RWPE1 (cell line): ENCODE results near the gene NXF1.
A peak's percentile ranks its signal among the peaks of the same experiment; 100 is the strongest.

ENCODE experiments used
- CTCF ChIA-PET: fragments of 350-600 bp; sonication (Branson Sonifier 250); formaldehyde crosslinking; extraction: SDS; loops from one replicate; lab custom pipeline; 2021; lab: Yijun Ruan, JAX
- POLR2A ChIA-PET: fragments of 400-600 bp; formaldehyde crosslinking; extraction: SDS; loops from one replicate; lab custom pipeline; 2020; ENCODE audit warnings: antibody characterized with exemption; ENCODE audit not compliant: low non-redundant PET; lab: Yijun Ruan, JAX
- DNase-seq: peaks from one replicate; pipeline ENCODE4 v3.0.0; 2012; ENCODE audit warnings: low spot score
- H3K27ac ChIP-seq: fragments of 450-650 bp; 2 replicates; pipeline ENCODE4 v1.5.1; 2017
- TF ChIP-seq, protein P1 (sequence below): fragments of 450-650 bp; conservative IDR thresholded peaks from 2 replicates; pipeline ENCODE4 v1.5.1; 2017; ENCODE audit warnings: low read depth, mild to moderate bottlenecking

NXF1 gene

DNA sequence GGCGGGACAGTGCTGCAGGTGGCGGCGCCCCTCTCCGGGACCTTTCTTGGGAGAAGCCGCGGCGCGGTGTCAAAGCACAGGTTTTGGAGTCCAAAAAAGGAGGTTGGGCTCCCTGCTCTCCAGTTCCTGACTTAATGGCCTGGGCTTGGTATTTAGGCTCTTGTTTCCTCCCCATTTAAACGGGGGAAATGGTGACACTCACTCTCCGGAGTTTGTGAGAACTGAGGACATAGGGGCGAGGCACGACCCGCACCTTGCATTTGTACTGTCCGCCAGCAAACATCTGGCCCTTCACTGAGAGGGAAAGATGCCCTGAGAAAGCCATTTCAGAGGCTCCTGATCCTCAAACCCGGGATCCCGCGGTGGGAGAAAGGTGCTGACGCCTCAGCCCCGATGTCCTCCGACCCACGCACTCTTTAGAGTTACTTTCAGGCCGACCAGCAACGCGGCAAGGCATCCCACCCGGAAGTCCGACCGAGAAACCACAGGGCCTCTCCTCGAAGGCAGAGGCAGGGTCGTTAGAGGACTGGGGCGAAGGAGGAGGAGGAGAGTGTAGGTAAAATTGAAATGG is 37.0 kb upstream of the NXF1 start:
- ChIA-PET CTCF (interaction anchor here (0.6 to 0.7 kb wide), 2 partner anchors 9 to 22 kb away, joined by 3 to 7 read pairs; no protein-coding TSS in a partner anchor), POLR2A (interaction anchor here (0.6 to 2.5 kb wide), 4 partner anchors 13 to 39 kb away, joined by 3 to 20 read pairs (median 4); partner anchors contain the start of gene SLC3A2)
- TF ChIP-seq, protein P1, sequence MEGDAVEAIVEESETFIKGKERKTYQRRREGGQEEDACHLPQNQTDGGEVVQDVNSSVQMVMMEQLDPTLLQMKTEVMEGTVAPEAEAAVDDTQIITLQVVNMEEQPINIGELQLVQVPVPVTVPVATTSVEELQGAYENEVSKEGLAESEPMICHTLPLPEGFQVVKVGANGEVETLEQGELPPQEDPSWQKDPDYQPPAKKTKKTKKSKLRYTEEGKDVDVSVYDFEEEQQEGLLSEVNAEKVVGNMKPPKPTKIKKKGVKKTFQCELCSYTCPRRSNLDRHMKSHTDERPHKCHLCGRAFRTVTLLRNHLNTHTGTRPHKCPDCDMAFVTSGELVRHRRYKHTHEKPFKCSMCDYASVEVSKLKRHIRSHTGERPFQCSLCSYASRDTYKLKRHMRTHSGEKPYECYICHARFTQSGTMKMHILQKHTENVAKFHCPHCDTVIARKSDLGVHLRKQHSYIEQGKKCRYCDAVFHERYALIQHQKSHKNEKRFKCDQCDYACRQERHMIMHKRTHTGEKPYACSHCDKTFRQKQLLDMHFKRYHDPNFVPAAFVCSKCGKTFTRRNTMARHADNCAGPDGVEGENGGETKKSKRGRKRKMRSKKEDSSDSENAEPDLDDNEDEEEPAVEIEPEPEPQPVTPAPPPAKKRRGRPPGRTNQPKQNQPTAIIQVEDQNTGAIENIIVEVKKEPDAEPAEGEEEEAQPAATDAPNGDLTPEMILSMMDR, result no peak

DNA sequence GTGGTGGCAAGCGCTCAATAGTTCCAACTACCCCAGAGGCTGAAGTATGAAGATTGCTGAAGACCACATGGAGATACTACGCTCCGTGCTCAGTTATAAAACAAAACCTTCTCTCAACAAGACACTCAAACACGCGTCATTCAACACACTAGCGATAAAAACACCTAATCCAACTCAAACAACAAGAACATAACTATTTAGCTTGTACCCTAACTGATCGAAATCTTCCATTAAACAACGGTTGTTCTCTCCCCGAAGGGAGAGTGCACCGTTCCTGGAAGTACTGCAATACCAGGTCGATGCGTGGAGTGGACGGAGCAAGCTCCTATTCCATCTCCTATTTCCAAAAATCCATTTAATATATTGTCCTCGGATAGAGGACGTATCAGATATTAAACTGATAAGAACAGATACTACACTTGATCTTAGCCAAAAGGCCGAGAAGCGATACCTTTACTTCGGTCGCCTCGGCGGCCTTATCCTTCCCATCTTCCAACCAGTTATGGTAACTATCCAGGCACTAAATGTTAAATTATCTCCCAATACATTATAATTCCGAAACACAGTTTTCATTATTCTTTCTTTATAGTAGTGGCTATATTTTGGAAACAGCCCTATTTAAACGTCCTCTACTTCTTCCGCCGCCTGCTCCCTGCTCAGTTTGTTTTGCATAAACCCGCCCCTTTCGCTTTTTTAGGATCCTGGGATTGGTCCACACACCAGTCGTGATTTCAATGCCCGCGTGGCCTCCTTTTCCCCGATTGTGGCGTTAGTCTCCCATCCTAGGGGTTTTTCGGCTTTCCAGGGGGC is 36.3 kb upstream of the NXF1 start:
- DNase-seq, result peak; percentile 95
- CTCF ChIA-PET, result interaction anchor here (0.6 kb wide), 1 partner anchor 39 kb away, joined by 3 read pairs; the partner anchor contains the start of gene SLC3A2
- H3K27ac ChIP-seq, result peak overlapping the region; percentile 100
- TF ChIP-seq, protein P1, result no peak
- POLR2A ChIA-PET, result interaction anchor here (0.6 to 2.5 kb wide), 13 partner anchors 8 to 178 kb away, joined by 3 to 20 read pairs (median 4); partner anchors contain the start of genes SLC3A2, TAF6L and ZBTB3

More for the DNA sequence above, 37.0 kb upstream of the NXF1 start:
- H3K27ac ChIP-seq, result peak overlapping the region; percentile 94
- no peak for DNase-seq

DNA sequence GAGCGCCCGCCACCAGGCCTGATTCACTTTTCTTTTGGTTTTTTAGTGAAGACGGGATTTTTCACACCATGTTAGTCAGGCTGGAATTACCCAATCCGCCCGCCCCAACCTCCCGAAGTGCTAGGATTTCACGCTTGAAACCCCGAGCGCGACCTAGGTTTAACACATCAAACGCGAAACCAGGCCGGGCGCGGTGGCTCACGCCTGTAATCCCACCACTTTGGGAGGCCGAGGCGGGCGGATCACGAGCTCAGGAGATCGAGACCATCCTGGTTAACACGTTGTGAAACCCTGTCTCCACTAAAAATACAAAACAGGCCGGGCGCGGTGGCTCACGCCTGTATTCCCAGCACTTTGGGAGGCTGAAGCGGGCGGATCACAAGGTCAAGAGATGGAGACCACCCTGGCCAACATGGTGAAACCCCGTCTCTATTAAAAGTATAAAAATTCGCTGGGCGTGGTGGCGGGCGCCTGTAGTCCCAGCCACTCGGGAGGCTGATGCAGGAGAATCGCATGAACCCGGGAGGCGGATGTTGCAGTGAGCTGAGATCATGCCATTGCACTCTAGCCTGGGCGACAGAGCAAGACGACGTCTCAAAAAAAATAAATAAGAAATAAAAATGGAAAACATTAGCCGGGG is 35.6 kb upstream of the NXF1 start:
- peak; percentile 44 for DNase-seq
- peak overlapping the region; percentile 100 for H3K27ac ChIP-seq
- ChIA-PET POLR2A (interaction anchor here (0.6 to 2.5 kb wide), 15 partner anchors 9 to 177 kb away, joined by 3 to 20 read pairs (median 4); partner anchors contain the start of genes SLC3A2, TAF6L, TMEM179B and ZBTB3), CTCF (interaction anchor here (1.2 kb wide), 1 partner anchor 54 kb away, joined by 4 read pairs; no protein-coding TSS in a partner anchor)

DNA sequence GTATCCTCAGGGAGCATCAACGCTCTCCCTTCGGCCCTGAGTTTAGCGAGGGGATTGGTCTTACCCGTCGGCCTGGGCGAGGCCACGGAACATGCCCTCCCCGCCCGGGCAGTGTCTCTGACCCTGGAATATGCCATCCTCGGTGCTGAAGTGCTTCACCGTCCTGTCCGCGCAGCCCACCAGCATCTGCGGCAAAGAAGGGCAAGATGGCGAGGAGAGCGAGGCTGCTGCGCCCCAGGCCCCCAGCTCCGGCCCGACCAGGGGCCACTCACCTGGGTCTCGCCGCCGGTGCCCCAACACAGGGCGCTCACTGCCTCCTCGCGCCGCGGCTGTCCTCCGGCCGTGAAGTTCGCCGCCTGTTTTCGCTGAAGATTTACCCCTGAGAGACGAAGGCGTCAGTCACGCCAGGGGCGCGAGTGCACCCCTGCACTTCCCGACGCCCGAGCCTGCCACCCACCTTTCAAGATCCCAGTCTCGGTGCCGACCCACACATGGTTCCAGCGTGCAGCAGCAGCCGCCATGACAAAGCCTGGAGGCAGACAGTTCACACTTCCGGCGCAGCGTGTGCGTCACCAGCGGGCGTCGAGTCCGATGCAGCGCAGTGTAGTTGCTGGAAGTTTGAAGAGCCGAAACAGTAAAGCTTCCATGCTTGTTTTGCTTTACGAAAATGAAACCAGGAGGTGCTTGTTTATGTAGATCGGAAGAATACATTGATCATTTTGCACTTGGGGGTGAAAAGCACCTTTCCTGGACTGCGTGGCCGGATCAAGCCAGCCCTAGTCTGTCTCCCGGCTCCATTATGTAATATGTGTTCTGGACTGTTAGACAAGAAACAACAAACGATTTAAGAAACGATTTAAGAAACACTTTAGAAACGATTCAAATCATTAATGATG is 34.1 kb upstream of the NXF1 start, which contains the start of gene WDR74:
Gene WDR74 (minus strand): TSS at position 541 of the 896 bp plus-strand sequence. CDS start 20 bp downstream, at position 521.
- peak; percentile 74 for DNase-seq
- ChIA-PET POLR2A (interaction anchor here (0.6 to 2.5 kb wide), 5 partner anchors 16 to 1511 kb away, joined by 3 to 20 read pairs (median 4); partner anchors contain the start of gene TMEM179B), CTCF (interaction anchor here (0.6 to 1.2 kb wide), 2 partner anchors 45 to 53 kb away, joined by 4 to 5 read pairs; no protein-coding TSS in a partner anchor)
- peak within 1 kb of the TSS; percentile 100 for H3K27ac ChIP-seq
- TF ChIP-seq, protein P1, result no peak

DNA sequence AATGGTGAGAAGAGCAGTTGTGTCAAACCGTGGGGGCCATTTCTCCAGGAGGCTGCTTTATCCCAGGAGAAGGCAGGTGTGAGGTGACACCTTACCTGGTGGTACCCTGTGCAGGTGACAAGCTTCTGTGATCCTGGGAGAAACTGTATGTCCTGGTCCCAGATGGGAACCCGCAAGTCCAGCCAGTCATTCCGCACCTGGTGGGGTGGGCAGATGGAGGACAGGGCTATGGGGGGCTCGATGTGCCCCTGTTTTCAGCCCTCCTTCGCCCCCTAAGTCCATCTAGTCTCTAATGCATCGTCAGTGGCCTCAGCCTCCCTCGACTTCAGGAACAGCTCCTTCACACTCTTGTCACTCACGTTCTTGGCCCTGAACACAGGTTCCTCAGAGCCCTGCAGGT is 30.1 kb upstream of the NXF1 start:
- CTCF ChIA-PET, result no interaction called here
- peak overlapping the region; percentile 86 for H3K27ac ChIP-seq
- no peak for DNase-seq
- POLR2A ChIA-PET, result interaction anchor here (0.6 to 0.7 kb wide), 2 partner anchors 8 to 108 kb away, joined by 3 to 7 read pairs; no protein-coding TSS in a partner anchor
- TF ChIP-seq, protein P1, result no peak
